HFFc6 (cell line): ENCODE measurements around the gene ACAD10. TPM values are rescaled to one million over a fixed set of nuclear protein-coding genes. Genes with fewer than 3 reads are reported as not detected.

Experiments used
- DNase-seq: peaks from one replicate; pipeline ENCODE4 v3.0.0-alpha.2; 2018
- H3K27ac Mint-ChIP-seq: 2 replicates; pipeline ENCODE4 v1.8.0; 2020; ENCODE audit warnings: mild to moderate bottlenecking, mixed read lengths
- H3K27me3 Mint-ChIP-seq: 2 replicates; pipeline ENCODE4 v1.8.0; 2021; ENCODE audit warnings: mild to moderate bottlenecking, moderate library complexity, mixed read lengths; ENCODE audit not compliant: insufficient read depth
- H3K36me3 Mint-ChIP-seq: 2 replicates; pipeline ENCODE4 v1.8.0; 2021; ENCODE audit warnings: low read depth, mixed read lengths
- H3K4me1 Mint-ChIP-seq: 2 replicates; pipeline ENCODE4 v1.8.0; 2020; ENCODE audit warnings: low read depth, mixed read lengths
- H3K4me3 Mint-ChIP-seq: 2 replicates; pipeline ENCODE4 v1.8.0; 2020; ENCODE audit warnings: mild to moderate bottlenecking, moderate library complexity, mixed read lengths
- H3K9me3 Mint-ChIP-seq: 2 replicates; pipeline ENCODE4 v1.8.0; 2020; ENCODE audit warnings: mild to moderate bottlenecking, mixed read lengths
- total RNA-seq, 6 experiments: library from RNA; stranded (reverse); fragmentation: NEBNext Ultra II Directional; extraction: Animal tissue kit (Norgen Biotek cat#: 25700); gene quantifications; 2 replicates in 1 of 6; 3 replicates in 5 of 6; pipeline ENCODE4 v1.2.3, GENCODE V29; 2021
- TF ChIP-seq, protein P1 (sequence below): fragments of 200-600 bp; sonication (generic); IDR thresholded peaks from 2 replicates; pipeline ENCODE4 v1.5.0; 2021; ENCODE audit warnings: antibody characterized with exemption, mild to moderate bottlenecking

ACAD10 gene
- total RNA-seq, 6 experiments from 2014 or later, result 12.8 to 18.4 (median 17.8) TPM

DNA sequence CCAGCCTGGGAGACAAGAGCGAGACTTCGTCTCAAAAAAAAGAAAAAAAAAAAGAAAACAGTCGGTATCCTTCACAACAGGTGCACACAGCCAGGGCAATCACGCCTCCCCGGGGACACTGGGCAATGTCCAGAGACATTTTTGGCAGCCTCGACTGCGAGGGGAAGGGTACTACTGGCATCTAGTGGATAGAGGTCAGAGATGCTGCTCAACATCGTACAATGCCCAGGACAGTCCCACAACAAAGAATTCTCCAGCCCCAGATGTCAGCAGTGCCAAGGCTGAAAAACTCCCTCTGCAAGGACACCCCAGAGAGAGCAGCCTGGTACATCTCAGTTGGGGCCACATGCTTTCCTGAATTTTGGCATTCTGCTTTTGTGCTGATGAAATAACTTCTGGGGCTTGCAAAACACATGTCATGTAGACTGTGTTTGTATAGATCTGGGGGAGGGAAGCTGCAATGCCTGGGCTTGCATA is 102.4 kb downstream of the ACAD10 start:
- Mint-ChIP-seq H3K27me3 (no peaks in the 10 kb centered on the region), H3K9me3 (no peaks in the 10 kb centered on the region), H3K4me3 (no peak overlapping the region), H3K36me3 (no peaks in the 10 kb centered on the region), H3K27ac (no peak overlapping the region), H3K4me1 (no peaks in the 10 kb centered on the region)
- no peak for DNase-seq
- TF ChIP-seq, protein P1, sequence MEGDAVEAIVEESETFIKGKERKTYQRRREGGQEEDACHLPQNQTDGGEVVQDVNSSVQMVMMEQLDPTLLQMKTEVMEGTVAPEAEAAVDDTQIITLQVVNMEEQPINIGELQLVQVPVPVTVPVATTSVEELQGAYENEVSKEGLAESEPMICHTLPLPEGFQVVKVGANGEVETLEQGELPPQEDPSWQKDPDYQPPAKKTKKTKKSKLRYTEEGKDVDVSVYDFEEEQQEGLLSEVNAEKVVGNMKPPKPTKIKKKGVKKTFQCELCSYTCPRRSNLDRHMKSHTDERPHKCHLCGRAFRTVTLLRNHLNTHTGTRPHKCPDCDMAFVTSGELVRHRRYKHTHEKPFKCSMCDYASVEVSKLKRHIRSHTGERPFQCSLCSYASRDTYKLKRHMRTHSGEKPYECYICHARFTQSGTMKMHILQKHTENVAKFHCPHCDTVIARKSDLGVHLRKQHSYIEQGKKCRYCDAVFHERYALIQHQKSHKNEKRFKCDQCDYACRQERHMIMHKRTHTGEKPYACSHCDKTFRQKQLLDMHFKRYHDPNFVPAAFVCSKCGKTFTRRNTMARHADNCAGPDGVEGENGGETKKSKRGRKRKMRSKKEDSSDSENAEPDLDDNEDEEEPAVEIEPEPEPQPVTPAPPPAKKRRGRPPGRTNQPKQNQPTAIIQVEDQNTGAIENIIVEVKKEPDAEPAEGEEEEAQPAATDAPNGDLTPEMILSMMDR, result peak; percentile 21; the same call in 1 of the 2 replicates

DNA sequence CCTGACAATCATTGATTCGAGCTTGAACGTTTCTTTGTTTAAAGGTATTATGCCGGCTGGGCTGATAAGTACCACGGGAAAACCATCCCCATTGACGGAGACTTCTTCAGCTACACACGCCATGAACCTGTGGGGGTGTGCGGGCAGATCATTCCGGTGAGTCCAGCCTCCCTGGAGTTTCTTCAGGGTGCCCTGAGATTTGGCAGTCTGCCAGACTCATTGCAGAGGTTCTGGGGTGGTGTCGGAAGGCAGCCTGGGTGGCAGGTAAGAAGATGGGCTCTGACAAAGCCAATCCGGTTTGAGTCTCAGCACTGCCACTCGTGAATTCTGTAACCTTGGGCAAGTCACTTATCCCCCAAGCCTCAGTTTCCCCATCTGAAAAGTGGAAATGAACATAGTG is 103.9 kb downstream of the ACAD10 start:
- H3K4me3 Mint-ChIP-seq, result no peak overlapping the region
- H3K27me3 Mint-ChIP-seq, result no peaks in the 10 kb centered on the region
- H3K27ac Mint-ChIP-seq, result no peak overlapping the region
- DNase-seq, result no peak
- TF ChIP-seq, protein P1, result no peak
- no peaks in the 10 kb centered on the region for H3K4me1 Mint-ChIP-seq
- no peaks in the 10 kb centered on the region for H3K9me3 Mint-ChIP-seq
- H3K36me3 Mint-ChIP-seq, result 0 out of 2 replicates have a peak, but pooled peaks cover under 1% of the 10 kb centered on the region

DNA sequence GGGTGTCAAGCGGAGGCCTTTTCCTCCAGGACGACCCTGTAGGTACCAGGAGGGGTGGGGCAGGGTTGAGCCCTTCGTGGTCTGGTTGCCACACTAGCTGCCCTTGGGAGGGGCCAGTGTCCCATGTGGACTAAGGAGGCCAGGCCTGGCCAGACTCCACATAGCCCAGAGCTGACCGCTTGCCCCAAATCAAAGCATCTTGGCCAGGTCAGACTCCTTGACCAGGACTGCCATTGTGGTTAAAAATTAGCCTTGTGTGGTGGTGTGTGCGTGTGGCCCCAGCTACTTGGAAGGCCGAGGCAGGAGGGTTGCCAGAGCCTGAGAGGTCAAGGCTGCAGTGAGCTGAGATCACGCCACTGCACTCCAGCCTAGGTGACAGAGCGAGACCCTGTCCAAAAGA is 105.7 kb downstream of the ACAD10 start:
- no peak overlapping the region for H3K27ac Mint-ChIP-seq
- TF ChIP-seq, protein P1, result no peak
- no peaks in the 10 kb centered on the region for H3K9me3 Mint-ChIP-seq
- H3K4me1 Mint-ChIP-seq, result no peaks in the 10 kb centered on the region
- 0 out of 2 replicates have a peak, but pooled peaks cover 4% of the 10 kb centered on the region for H3K36me3 Mint-ChIP-seq
- no peak for DNase-seq
- no peak overlapping the region for H3K4me3 Mint-ChIP-seq
- H3K27me3 Mint-ChIP-seq, result 0 out of 2 replicates have a peak, but pooled peaks cover 3% of the 10 kb centered on the region

DNA sequence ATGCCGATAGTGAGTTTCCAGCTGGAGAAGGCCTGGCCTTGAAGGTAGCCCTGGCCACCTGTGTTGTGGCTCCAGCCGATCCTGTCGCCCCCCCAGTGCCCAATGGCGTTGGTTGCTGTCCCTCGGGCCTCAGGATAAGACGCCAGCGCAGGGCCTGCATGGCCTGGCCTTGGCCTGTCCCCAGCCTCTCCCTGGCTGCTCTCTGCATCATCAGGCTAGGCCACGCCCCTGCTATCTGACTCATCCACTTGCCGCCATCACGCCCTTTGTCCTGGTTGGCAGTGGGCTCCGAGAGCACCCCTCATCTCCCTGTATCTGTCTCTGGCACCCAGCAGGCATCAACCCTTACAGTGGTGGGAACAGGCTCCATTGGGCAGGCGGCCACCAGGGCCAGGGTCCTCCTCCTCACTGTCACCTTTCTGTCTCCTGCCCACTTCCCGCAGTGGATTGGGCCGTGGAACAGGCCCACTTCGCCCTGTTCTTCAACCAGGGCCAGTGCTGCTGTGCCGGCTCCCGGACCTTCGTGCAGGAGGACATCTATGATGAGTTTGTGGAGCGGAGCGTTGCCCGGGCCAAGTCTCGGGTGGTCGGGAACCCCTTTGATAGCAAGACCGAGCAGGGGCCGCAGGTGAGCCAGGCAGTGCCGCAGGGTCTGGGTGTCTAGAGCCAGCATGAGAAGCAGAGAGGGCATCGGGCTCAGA is 106.5 kb downstream of the ACAD10 start:
- H3K4me1 Mint-ChIP-seq, result no peaks in the 10 kb centered on the region
- H3K36me3 Mint-ChIP-seq, result 0 out of 2 replicates have a peak, but pooled peaks cover 4% of the 10 kb centered on the region
- H3K9me3 Mint-ChIP-seq, result no peaks in the 10 kb centered on the region
- no peak overlapping the region for H3K4me3 Mint-ChIP-seq
- DNase-seq, result no peak
- H3K27me3 Mint-ChIP-seq, result 0 out of 2 replicates have a peak, but pooled peaks cover 3% of the 10 kb centered on the region
- H3K27ac Mint-ChIP-seq, result no peak overlapping the region
- TF ChIP-seq, protein P1, result no peak

DNA sequence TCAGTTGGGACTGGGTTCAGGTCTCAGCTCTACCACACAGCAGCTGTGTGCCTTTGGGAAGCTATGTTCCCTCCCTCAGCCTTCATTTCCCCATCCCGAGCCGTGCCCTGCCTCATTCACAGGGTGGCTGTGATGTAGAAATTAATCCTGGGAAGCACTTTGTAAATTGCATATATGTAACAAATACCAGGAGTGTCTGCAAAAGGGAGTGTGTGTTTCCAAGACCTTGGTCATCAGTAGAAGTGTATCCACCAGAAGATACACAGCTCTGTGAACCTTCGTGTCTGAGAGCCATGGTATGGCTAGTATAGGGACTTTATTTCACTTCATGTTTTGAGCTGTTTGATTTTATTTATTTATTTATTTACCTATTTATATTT is 107.0 kb downstream of the ACAD10 start:
- no peaks in the 10 kb centered on the region for H3K9me3 Mint-ChIP-seq
- H3K4me3 Mint-ChIP-seq, result no peak overlapping the region
- no peak overlapping the region for H3K27ac Mint-ChIP-seq
- 0 out of 2 replicates have a peak, but pooled peaks cover 4% of the 10 kb centered on the region for H3K36me3 Mint-ChIP-seq
- TF ChIP-seq, protein P1, result no peak
- 0 out of 2 replicates have a peak, but pooled peaks cover 3% of the 10 kb centered on the region for H3K27me3 Mint-ChIP-seq
- no peaks in the 10 kb centered on the region for H3K4me1 Mint-ChIP-seq
- no peak for DNase-seq
